Measurements from ENCODE around the gene SNN.
A peak's percentile ranks its signal among the peaks of the same experiment; 100 is the strongest.

Gene SNN

GRCh38 chr16:11665071-11665491, 3.2 kb upstream of the SNN start:
- DNase-seq (ENCODE audit: low read depth, low spot score): no peak
- H3K27ac ChIP-seq: no peak overlapping the region

GRCh38 chr16:11666103-11667055, 1.9 kb upstream of the SNN start:
- no peak for DNase-seq (ENCODE audit: low read depth, low spot score)
- H3K27ac ChIP-seq: no peak overlapping the region

- no peak overlapping the region for H3K27ac ChIP-seq
- no peak for DNase-seq (ENCODE audit: low read depth, low spot score)
Measured at GRCh38 chr16:11667221-11667823, 933 bp upstream of the SNN start.

GRCh38 chr16:11668623-11669379, 546 bp downstream of the SNN start:
- H3K27ac ChIP-seq: no peak overlapping the region
- DNase-seq (ENCODE audit: low read depth, low spot score): no peak

- DNase-seq (ENCODE audit: low read depth, low spot score): no peak
- H3K27ac ChIP-seq: no peak overlapping the region
Measured at GRCh38 chr16:11669380-11670146, 1.3 kb downstream of the SNN start.

- no peak for DNase-seq (ENCODE audit: low read depth, low spot score)
- H3K27ac ChIP-seq: no peak overlapping the region
Measured at GRCh38 chr16:11670171-11671131, 2.2 kb downstream of the SNN start.

GRCh38 chr16:11671271-11671670, 3.0 kb downstream of the SNN start:
- H3K27ac ChIP-seq: no peak overlapping the region
- DNase-seq (ENCODE audit: low read depth, low spot score): no peak

- no peak for DNase-seq (ENCODE audit: low read depth, low spot score)
- H3K27ac ChIP-seq: no peak overlapping the region
Measured at GRCh38 chr16:11671676-11672075, 3.4 kb downstream of the SNN start.

GRCh38 chr16:11672206-11673090, 4.2 kb downstream of the SNN start:
- no peak for DNase-seq (ENCODE audit: low read depth, low spot score)
- no peak overlapping the region for H3K27ac ChIP-seq

GRCh38 chr16:11673091-11674000, 5.1 kb downstream of the SNN start:
- DNase-seq (ENCODE audit: low read depth, low spot score): no peak
- H3K27ac ChIP-seq: no peak overlapping the region

GRCh38 chr16:11674001-11674817, 6.0 kb downstream of the SNN start:
- no peak overlapping the region for H3K27ac ChIP-seq

GRCh38 chr16:11674818-11675560, 6.7 kb downstream of the SNN start:
- H3K27ac ChIP-seq: peak overlapping the region; percentile 11
- DNase-seq (ENCODE audit: low read depth, low spot score): no peak

More at GRCh38 chr16:11674001-11674817, 6.0 kb downstream of the SNN start:
- DNase-seq (ENCODE audit: low read depth, low spot score): no peak

GRCh38 chr16:11675561-11676511, 7.6 kb downstream of the SNN start:
- DNase-seq (ENCODE audit: low read depth, low spot score): no peak
- H3K27ac ChIP-seq: peak overlapping the region; percentile 69

GRCh38 chr16:11676799-11677198, 8.5 kb downstream of the SNN start:
- H3K27ac ChIP-seq: peak overlapping the region; percentile 69
- DNase-seq (ENCODE audit: low read depth, low spot score): no peak

Measured in epithelial cell of prostate (primary cell).